Panc1 (cell line): Measurements from ENCODE around the gene HOXD3. TPM values are rescaled to one million over a fixed set of nuclear protein-coding genes. Genes with fewer than 3 reads are reported as not detected.

ENCODE experiments used
- ATAC-seq: fragments of 200-7000 bp; cut with Tn5 transposase; 2 replicates; pipeline ENCODE4 v1.9.1; 2020; ENCODE audit warnings: mild to moderate bottlenecking, moderate library complexity
- BruUV-seq: library from RNA; stranded (reverse); fragments of 400-500 nt; replicated peaks from 2 replicates; lab custom pipeline; 2021; lab: Mats Ljungman, UMichigan
- CTCF ChIA-PET: fragments of 300-600 bp; sonication (Branson Sonifier 250); formaldehyde crosslinking; loops from one replicate; lab custom pipeline; 2022; ENCODE audit warnings: antibody characterized with exemption; lab: Charles Lee
- POLR2A ChIA-PET: fragments of 300-600 bp; sonication (Branson Sonifier 250); formaldehyde crosslinking; loops from one replicate; lab custom pipeline; 2022; ENCODE audit warnings: antibody characterized with exemption; lab: Charles Lee
- DNase-seq: peaks from one replicate; pipeline ENCODE4 v3.0.0-alpha.2; 2010; ENCODE audit warnings: low read depth, low spot score
- H3K27ac ChIP-seq: 2 replicates; pipeline ENCODE4 v1.5.1; 2011; ENCODE audit warnings: mild to moderate bottlenecking, low read length, inconsistent platforms
- H3K27me3 ChIP-seq: fragments of 200-500 bp; sonication (Bioruptor generic); 2 replicates; pipeline ENCODE4 v1.6.0; 2014; ENCODE audit warnings: low read length, inconsistent platforms; ENCODE audit not compliant: control insufficient read depth, insufficient read depth
- H3K36me3 ChIP-seq: fragments of 200-500 bp; sonication (Bioruptor generic); 2 replicates; pipeline ENCODE4 v1.5.1; 2014; ENCODE audit warnings: inconsistent platforms, mild to moderate bottlenecking, low read length, moderate library complexity; ENCODE audit not compliant: control insufficient read depth, insufficient read depth
- H3K4me1 ChIP-seq: 2 replicates; pipeline ENCODE4 v1.5.1; 2011; ENCODE audit warnings: inconsistent platforms, mild to moderate bottlenecking, low read length, moderate library complexity; ENCODE audit not compliant: control insufficient read depth, insufficient read depth
- H3K4me3 ChIP-seq, 2 experiments: 2 replicates each; pipeline ENCODE4 v1.5.1; 2011 to 2012; ENCODE audit warnings: low read depth in 2 of 2, low read length in 2 of 2, mild to moderate bottlenecking in 2 of 2, inconsistent platforms in 1 of 2, moderate library complexity in 1 of 2
- H3K9me3 ChIP-seq: fragments of 200-500 bp; sonication (Bioruptor generic); 2 replicates; pipeline ENCODE4 v1.5.1; 2014; ENCODE audit warnings: low read depth, mild to moderate bottlenecking, inconsistent platforms, low read length, moderate library complexity; ENCODE audit not compliant: control insufficient read depth, insufficient read depth
- POLR2AphosphoS5 ChIP-seq: IDR thresholded peaks from 2 replicates; pipeline ENCODE4 v1.6.1; 2012; ENCODE audit warnings: mild to moderate bottlenecking, low read depth, low read length, moderate library complexity
- SIN3A ChIP-seq: IDR thresholded peaks from 2 replicates; pipeline ENCODE4 v1.6.1; 2012; ENCODE audit warnings: low read depth, mild to moderate bottlenecking, low read length, moderate library complexity, borderline replicate concordance; ENCODE audit not compliant: insufficient read depth
- TCF7L2 ChIP-seq: IDR thresholded peaks from 2 replicates; pipeline ENCODE4 v1.6.1; 2011; ENCODE audit warnings: mild to moderate bottlenecking, low read depth, low read length, inconsistent platforms
- in situ Hi-C: cut with HindIII; loops from 2 replicates; pipeline ENCODE4 v1.10.0; 2016; ENCODE audit warnings: low sequenced_read_pairs, low pct_unique_long_range_greater_than_20kb
- intact Hi-C: fragments of 100-400 bp; cut with micrococcal nuclease; formaldehyde crosslinking; loops from one replicate; pipeline ENCODE4 v1.10.0; 2022; ENCODE audit not compliant: unreplicated experiment
- total RNA-seq: library from RNA; stranded (reverse); gene quantifications from one replicate; pipeline ENCODE4 v1.2.1, GENCODE V29; 2021; ENCODE audit not compliant: unreplicated experiment
- TF ChIP-seq, protein P1 (sequence below), 2 experiments: IDR thresholded peaks; 2 replicates each; pipeline ENCODE4 v1.6.1; 2011 to 2012; ENCODE audit warnings: low read depth in 2 of 2, control low read depth in 1 of 2, low read length in 1 of 2, mild to moderate bottlenecking in 1 of 2, moderate library complexity in 1 of 2; ENCODE audit not compliant: insufficient read depth in 1 of 2
- TF ChIP-seq, protein P2 (sequence below): fragments of 450-650 bp; IDR thresholded peaks from 2 replicates; pipeline ENCODE4 v1.5.1; 2017; ENCODE audit warnings: mild to moderate bottlenecking

HOXD3 gene
- total RNA-seq, 1 experiment from 2014 or later, result 1.8 TPM

DNA sequence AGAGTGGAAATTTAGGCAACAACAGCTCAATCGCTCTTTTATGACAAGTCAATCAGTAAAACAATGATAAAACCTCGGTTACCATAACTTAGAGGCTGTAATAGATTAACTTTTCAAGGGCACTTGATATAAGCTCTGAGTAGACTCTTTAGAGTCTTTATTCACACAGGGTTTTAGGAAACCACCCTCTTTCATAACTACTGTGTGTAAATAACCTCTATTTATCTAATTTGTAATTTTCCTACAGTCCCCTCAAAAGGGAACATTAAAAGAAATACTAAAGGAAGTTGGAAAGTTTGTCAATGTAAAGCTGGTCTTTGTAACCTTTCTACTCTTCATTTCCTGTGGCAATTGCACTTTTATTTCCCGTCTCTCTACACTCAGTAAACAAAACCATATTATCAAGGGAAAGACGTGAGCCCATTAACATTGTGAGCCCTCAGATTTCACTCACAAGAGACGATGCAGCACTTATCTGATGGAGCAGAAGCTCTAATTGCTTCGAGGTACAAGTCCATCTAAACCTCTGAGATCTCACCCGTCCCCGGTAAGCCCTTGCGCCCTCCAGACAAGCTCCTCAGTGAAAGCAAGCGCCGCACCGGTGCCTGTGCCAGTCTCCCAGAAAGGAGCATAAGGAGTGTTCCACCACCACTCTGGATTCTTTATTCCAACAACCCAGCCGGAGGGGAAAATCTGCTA is 30.2 kb downstream of the HOXD3 start:
- H3K4me3 ChIP-seq, result peak overlapping the region; percentile 67 to 84
- no peaks in the 10 kb centered on the region for H3K4me1 ChIP-seq
- ATAC-seq (peak; percentile 77), DNase-seq (no peak)
- TF ChIP-seq SIN3A (no peak), POLR2AphosphoS5 (no peak), TCF7L2 (no peak)
- TF ChIP-seq, protein P1, sequence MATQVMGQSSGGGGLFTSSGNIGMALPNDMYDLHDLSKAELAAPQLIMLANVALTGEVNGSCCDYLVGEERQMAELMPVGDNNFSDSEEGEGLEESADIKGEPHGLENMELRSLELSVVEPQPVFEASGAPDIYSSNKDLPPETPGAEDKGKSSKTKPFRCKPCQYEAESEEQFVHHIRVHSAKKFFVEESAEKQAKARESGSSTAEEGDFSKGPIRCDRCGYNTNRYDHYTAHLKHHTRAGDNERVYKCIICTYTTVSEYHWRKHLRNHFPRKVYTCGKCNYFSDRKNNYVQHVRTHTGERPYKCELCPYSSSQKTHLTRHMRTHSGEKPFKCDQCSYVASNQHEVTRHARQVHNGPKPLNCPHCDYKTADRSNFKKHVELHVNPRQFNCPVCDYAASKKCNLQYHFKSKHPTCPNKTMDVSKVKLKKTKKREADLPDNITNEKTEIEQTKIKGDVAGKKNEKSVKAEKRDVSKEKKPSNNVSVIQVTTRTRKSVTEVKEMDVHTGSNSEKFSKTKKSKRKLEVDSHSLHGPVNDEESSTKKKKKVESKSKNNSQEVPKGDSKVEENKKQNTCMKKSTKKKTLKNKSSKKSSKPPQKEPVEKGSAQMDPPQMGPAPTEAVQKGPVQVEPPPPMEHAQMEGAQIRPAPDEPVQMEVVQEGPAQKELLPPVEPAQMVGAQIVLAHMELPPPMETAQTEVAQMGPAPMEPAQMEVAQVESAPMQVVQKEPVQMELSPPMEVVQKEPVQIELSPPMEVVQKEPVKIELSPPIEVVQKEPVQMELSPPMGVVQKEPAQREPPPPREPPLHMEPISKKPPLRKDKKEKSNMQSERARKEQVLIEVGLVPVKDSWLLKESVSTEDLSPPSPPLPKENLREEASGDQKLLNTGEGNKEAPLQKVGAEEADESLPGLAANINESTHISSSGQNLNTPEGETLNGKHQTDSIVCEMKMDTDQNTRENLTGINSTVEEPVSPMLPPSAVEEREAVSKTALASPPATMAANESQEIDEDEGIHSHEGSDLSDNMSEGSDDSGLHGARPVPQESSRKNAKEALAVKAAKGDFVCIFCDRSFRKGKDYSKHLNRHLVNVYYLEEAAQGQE (IDR thresholded peaks at IDR 0.05; ENCODE audit: insufficient read depth in 1 of 2, low read depth in 2 of 2, low read length in 1 of 2), result no peak
- TF ChIP-seq, protein P2, sequence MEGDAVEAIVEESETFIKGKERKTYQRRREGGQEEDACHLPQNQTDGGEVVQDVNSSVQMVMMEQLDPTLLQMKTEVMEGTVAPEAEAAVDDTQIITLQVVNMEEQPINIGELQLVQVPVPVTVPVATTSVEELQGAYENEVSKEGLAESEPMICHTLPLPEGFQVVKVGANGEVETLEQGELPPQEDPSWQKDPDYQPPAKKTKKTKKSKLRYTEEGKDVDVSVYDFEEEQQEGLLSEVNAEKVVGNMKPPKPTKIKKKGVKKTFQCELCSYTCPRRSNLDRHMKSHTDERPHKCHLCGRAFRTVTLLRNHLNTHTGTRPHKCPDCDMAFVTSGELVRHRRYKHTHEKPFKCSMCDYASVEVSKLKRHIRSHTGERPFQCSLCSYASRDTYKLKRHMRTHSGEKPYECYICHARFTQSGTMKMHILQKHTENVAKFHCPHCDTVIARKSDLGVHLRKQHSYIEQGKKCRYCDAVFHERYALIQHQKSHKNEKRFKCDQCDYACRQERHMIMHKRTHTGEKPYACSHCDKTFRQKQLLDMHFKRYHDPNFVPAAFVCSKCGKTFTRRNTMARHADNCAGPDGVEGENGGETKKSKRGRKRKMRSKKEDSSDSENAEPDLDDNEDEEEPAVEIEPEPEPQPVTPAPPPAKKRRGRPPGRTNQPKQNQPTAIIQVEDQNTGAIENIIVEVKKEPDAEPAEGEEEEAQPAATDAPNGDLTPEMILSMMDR, result no peak
- in situ Hi-C loops, result no loop called here
- TSS peak; percentile 81 for BruUV-seq
- ChIA-PET POLR2A (no interaction called here), CTCF (no interaction called here)
- H3K36me3 ChIP-seq, result no peaks in the 10 kb centered on the region
- H3K27me3 ChIP-seq, result peaks cover 3% of the 10 kb centered on the region; the same call in 1 of the 2 replicates
- H3K27ac ChIP-seq, result peak overlapping the region; percentile 68
- intact Hi-C loops, result no loop called here
- H3K9me3 ChIP-seq, result no peaks in the 10 kb centered on the region

DNA sequence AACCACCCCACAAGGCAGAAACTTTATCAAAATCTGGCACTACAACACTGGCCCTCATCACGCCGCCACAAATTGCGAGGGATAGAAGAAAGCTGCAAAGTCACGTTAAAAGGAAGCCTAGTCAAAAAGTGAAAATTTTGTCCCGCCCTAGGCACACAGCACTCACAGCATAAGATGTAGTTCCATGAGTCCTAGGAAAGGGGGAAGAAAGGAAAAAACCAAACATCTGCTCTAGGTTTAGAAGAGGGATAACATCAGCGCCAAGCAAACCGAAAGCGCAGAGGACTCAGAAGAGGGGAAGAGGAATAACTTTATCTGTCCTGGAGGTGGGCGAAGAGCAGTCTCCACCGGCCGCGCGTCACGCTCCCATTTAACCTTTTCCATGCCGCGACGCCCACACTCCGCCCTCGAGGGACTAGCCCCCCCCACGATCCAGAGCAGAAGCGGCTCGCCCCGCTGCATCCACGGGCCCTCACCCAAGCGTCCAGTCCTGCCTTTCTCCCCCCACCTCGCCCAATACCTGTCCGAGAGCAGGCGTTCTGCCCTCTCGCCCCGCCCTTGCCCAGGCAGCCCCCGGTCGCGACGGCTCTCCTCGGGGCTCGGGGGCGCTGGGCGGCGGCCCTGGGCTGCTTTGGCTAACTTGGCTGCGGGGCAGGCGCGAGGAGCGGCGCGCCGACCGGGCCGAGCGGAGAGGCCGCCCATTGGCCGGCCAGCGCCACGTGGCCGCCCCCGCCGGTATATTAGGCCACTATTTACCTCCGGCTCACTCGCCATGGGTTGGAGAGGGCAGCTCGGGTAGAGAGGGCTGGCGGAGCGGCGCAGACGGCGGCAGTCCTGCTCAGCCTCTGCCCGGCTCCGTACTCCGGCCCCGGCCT is 31.0 kb downstream of the HOXD3 start, which contains the start of gene HOXD1:
Gene HOXD1 (plus strand): TSS at position 770 of the 875 bp plus-strand sequence. CDS start 134 bp downstream, outside the sequence.
- CTCF ChIA-PET, result no interaction called here
- POLR2A ChIA-PET, result no interaction called here
- H3K4me1 ChIP-seq, result no peaks in the 10 kb centered on the region
- no peaks in the 10 kb centered on the region for H3K9me3 ChIP-seq
- peaks cover 5% of the 10 kb centered on the region; the same call in 1 of the 2 replicates for H3K27me3 ChIP-seq
- DNase-seq, result no peak
- no peak for TF ChIP-seq SIN3A
- no peak for TF ChIP-seq TCF7L2
- TF ChIP-seq, protein P1 (IDR thresholded peaks at IDR 0.05; ENCODE audit: insufficient read depth in 1 of 2, low read depth in 2 of 2, low read length in 1 of 2), result no peak
- TF ChIP-seq POLR2AphosphoS5, result no peak
- TF ChIP-seq, protein P2, result no peak
- in situ Hi-C loops, result no loop called here
- intact Hi-C loops, result no loop called here
- no TSS peak for BruUV-seq
- ATAC-seq, result peak; percentile 94
- H3K4me3 ChIP-seq, result peak within 1 kb of the TSS; percentile 67 to 84
- H3K27ac ChIP-seq, result peak within 1 kb of the TSS; percentile 68
- H3K36me3 ChIP-seq, result no peaks in the 10 kb centered on the region
